ENCODE data around the gene ZNF792. TPM values are rescaled to one million over a fixed set of nuclear protein-coding genes. Genes with fewer than 3 reads are reported as not detected.

ZNF792 gene
- total and polyA plus RNA-seq, 2 of the 8 experiments (the other 6 are each of a cell fraction or from before 2014, with no cell fraction given): 2.5 to 7.2 TPM

GRCh38 chr19:34932494-34932893 is 31.5 kb downstream of the ZNF792 start (continued):
- TF ChIP-seq RFX5 (IDR thresholded peaks at IDR 0.05; ENCODE audit: borderline replicate concordance, low read depth, low read length) (no peak), POLR2AphosphoS5 (IDR thresholded peaks at IDR 0.05; ENCODE audit: low read depth, low read length) (no peak), GTF2F1 (IDR thresholded peaks at IDR 0.05; ENCODE audit: borderline replicate concordance, low read depth, low read length) (no peak), PHF8 (conservative IDR thresholded peaks at IDR 0.05; ENCODE audit: low read depth, low read length) (no peak), TEAD4 (IDR thresholded peaks at IDR 0.05; ENCODE audit: low read depth, low read length) (no peak), NRF1 (IDR thresholded peaks at IDR 0.05; ENCODE audit: low read depth, low read length) (no peak)

All from H1 (cell line).